H9 (cell line): ENCODE results near the gene SSX2IP. TPM values are rescaled to one million over a fixed set of nuclear protein-coding genes. Genes with fewer than 3 reads are reported as not detected.

Experiments
- DNase-seq: peaks from one replicate; pipeline ENCODE4 v3.0.0-alpha.2; 2017
- H2AFZ ChIP-seq: one replicate; pipeline ENCODE4 v1.6.1; 2013; ENCODE audit warnings: mild to moderate bottlenecking, low read length, control low read depth, moderate library complexity
- H2AK5ac ChIP-seq: 2 replicates; pipeline ENCODE4 v1.6.1; 2013; ENCODE audit warnings: low read length, control low read depth, mixed read lengths; ENCODE audit not compliant: insufficient read length
- H2BK120ac ChIP-seq: one replicate; pipeline ENCODE4 v1.6.1; 2013; ENCODE audit warnings: low read depth, mild to moderate bottlenecking, low read length, control low read depth, inconsistent platforms; ENCODE audit not compliant: poor library complexity, severe bottlenecking
- H2BK12ac ChIP-seq: 2 replicates; pipeline ENCODE4 v1.6.1; 2013; ENCODE audit warnings: low read length, control low read depth, mixed read lengths, low read depth; ENCODE audit not compliant: insufficient read length
- H2BK15ac ChIP-seq: 2 replicates; pipeline ENCODE4 v1.6.1; 2013; ENCODE audit warnings: low read depth, low read length, control low read depth
- H2BK20ac ChIP-seq: one replicate; pipeline ENCODE4 v1.6.1; 2013; ENCODE audit warnings: low read depth, mild to moderate bottlenecking, low read length, control low read depth, inconsistent platforms; ENCODE audit not compliant: poor library complexity, severe bottlenecking
- H2BK5ac ChIP-seq: 2 replicates; pipeline ENCODE4 v1.6.1; 2013; ENCODE audit warnings: low read length, control low read depth, mixed read lengths; ENCODE audit not compliant: insufficient read length
- H3K14ac ChIP-seq: 2 replicates; pipeline ENCODE4 v1.6.1; 2013; ENCODE audit warnings: low read length, control low read depth; ENCODE audit not compliant: insufficient read depth
- H3K18ac ChIP-seq: 2 replicates; pipeline ENCODE4 v1.6.1; 2013; ENCODE audit warnings: low read depth, mild to moderate bottlenecking, mixed read lengths, low read length, control low read depth; ENCODE audit not compliant: insufficient read length
- H3K23ac ChIP-seq: 2 replicates; pipeline ENCODE4 v1.6.1; 2013; ENCODE audit warnings: low read length, control low read depth, mixed read lengths, low read depth; ENCODE audit not compliant: insufficient read length
- H3K23me2 ChIP-seq: 2 replicates; pipeline ENCODE4 v1.6.1; 2013; ENCODE audit warnings: low read depth, mild to moderate bottlenecking, mixed read lengths, low read length, control low read depth; ENCODE audit not compliant: insufficient read length, poor library complexity, severe bottlenecking
- H3K27ac ChIP-seq: 2 replicates; pipeline ENCODE4 v1.5.1; 2013; ENCODE audit warnings: low read length, control low read depth, mixed read lengths, low read depth; ENCODE audit not compliant: insufficient read length
- H3K27me3 ChIP-seq: 2 replicates; pipeline ENCODE4 v1.6.1; 2013; ENCODE audit warnings: low read length, control low read depth, inconsistent platforms; ENCODE audit not compliant: insufficient read depth
- H3K4ac ChIP-seq: 2 replicates; pipeline ENCODE4 v1.6.1; 2013; ENCODE audit warnings: low read depth, mild to moderate bottlenecking, control low read depth, inconsistent platforms, low read length, moderate library complexity
- H3K4me1 ChIP-seq: 2 replicates; pipeline ENCODE4 v1.6.1; 2013; ENCODE audit warnings: low read length, control low read depth, inconsistent platforms; ENCODE audit not compliant: insufficient read depth
- H3K4me2 ChIP-seq: 2 replicates; pipeline ENCODE4 v1.6.1; 2013; ENCODE audit warnings: low read length, control low read depth, mixed read lengths; ENCODE audit not compliant: insufficient read length, insufficient read depth
- H3K56ac ChIP-seq: 2 replicates; pipeline ENCODE4 v1.6.1; 2013; ENCODE audit warnings: low read depth, mild to moderate bottlenecking, mixed read lengths, low read length, control low read depth; ENCODE audit not compliant: insufficient read length
- H3K79me1 ChIP-seq: 2 replicates; pipeline ENCODE4 v1.6.1; 2013; ENCODE audit warnings: low read depth, mild to moderate bottlenecking, moderate library complexity, low read length, control low read depth, inconsistent platforms; ENCODE audit not compliant: insufficient read depth, poor library complexity, severe bottlenecking
- H3K79me2 ChIP-seq: 2 replicates; pipeline ENCODE4 v1.6.1; 2013; ENCODE audit warnings: low read length, control low read depth, inconsistent platforms; ENCODE audit not compliant: insufficient read depth
- H3K9ac ChIP-seq: 2 replicates; pipeline ENCODE4 v1.6.1; 2013; ENCODE audit warnings: low read length, control low read depth, mixed read lengths; ENCODE audit not compliant: insufficient read length; ENCODE audit errors: extremely low read depth
- H3K9me3 ChIP-seq: one replicate; pipeline ENCODE4 v1.6.1; 2013; ENCODE audit warnings: low read depth, low read length, inconsistent platforms; ENCODE audit not compliant: control insufficient read depth
- H3T11ph ChIP-seq: one replicate; pipeline ENCODE4 v1.6.1; 2013; ENCODE audit warnings: mild to moderate bottlenecking, low read length, control low read depth, inconsistent platforms
- H4K20me1 ChIP-seq: one replicate; pipeline ENCODE4 v1.6.1; 2013; ENCODE audit not compliant: control insufficient read depth, insufficient read length, insufficient read depth
- H4K5ac ChIP-seq: 2 replicates; pipeline ENCODE4 v1.6.1; 2013; ENCODE audit warnings: low read depth, mild to moderate bottlenecking, mixed read lengths, low read length, control low read depth; ENCODE audit not compliant: insufficient read length
- H4K8ac ChIP-seq: replicated peaks from 2 replicates; pipeline ENCODE4 v1.6.1; 2013; ENCODE audit warnings: low read length, control low read depth, mixed read lengths, low read depth; ENCODE audit not compliant: insufficient read length
- H4K91ac ChIP-seq: 2 replicates; pipeline ENCODE4 v1.6.1; 2013; ENCODE audit warnings: low read depth, mild to moderate bottlenecking, moderate library complexity, mixed read lengths, low read length, control low read depth; ENCODE audit not compliant: insufficient read length
- H3K27ac Mint-ChIP-seq, 3 experiments: 2 replicates in 2 of 3; 3 replicates in 1 of 3; pipeline ENCODE4 v1.8.0; 2020 to 2021; ENCODE audit warnings: mixed read lengths in 3 of 3, mild to moderate bottlenecking in 1 of 3, moderate library complexity in 1 of 3
- H3K27me3 Mint-ChIP-seq: 2 replicates; pipeline ENCODE4 v1.8.0; 2021; ENCODE audit warnings: low read depth, mild to moderate bottlenecking, moderate library complexity, mixed read lengths
- H3K36me3 Mint-ChIP-seq, 3 experiments: 2 replicates in 2 of 3; 3 replicates in 1 of 3; pipeline ENCODE4 v1.8.0; 2020 to 2021; ENCODE audit warnings: low read depth in 3 of 3, mixed read lengths in 3 of 3; ENCODE audit not compliant: insufficient read depth in 1 of 3
- H3K4me1 Mint-ChIP-seq, 2 experiments: 2 replicates each; pipeline ENCODE4 v1.8.0; 2020; ENCODE audit warnings: mixed read lengths in 2 of 2
- H3K4me3 Mint-ChIP-seq, 2 experiments: 2 replicates in 1 of 2; 3 replicates in 1 of 2; pipeline ENCODE4 v1.8.0; 2020 to 2021; ENCODE audit warnings: mild to moderate bottlenecking in 2 of 2, mixed read lengths in 2 of 2, moderate library complexity in 1 of 2
- H3K9me3 Mint-ChIP-seq, 2 experiments: 2 replicates in 1 of 2; 3 replicates in 1 of 2; pipeline ENCODE4 v1.8.0; 2020; ENCODE audit warnings: mild to moderate bottlenecking in 2 of 2, mixed read lengths in 2 of 2, moderate library complexity in 1 of 2
- CTCF ChIP-seq: fragments of 200-600 bp; sonication (generic); conservative IDR thresholded peaks from 3 replicates; pipeline ENCODE4 v1.8.0; 2021; ENCODE audit warnings: antibody characterized with exemption, mild to moderate bottlenecking
- WGBS: extraction: QIAGEN DNeasy Blood & Tissue Kit; methylation state at CpG from one replicate; pipeline ENCODE4 v1.1.7; 2013; ENCODE audit warnings: missing lambda C conversion rate, low lambda C conversion rate, mixed read lengths; ENCODE audit not compliant: insufficient read length; ENCODE audit errors: extremely low coverage; 5-methylcytosine and 5-hydroxymethylcytosine counted together
- total RNA-seq: library from RNA; stranded (reverse); gene quantifications from 2 replicates; pipeline ENCODE4 v1.2.1, GENCODE V29; 2021

Gene SSX2IP
- total RNA-seq, 1 experiment from 2014 or later = 19.6 TPM

- Histone ChIP-seq H4K8ac (no peak overlapping the region), H2BK20ac (no peak overlapping the region), H3K79me1 (no peaks in the 10 kb centered on the region), H3K27ac (no peak overlapping the region), H3K18ac (no peak overlapping the region), H4K5ac (no peak overlapping the region), H3K14ac (no peak overlapping the region), H3K23me2 (no peaks in the 10 kb centered on the region), H3K27me3 (no peaks in the 10 kb centered on the region), H4K20me1 (no peaks in the 10 kb centered on the region), H3K56ac (no peak overlapping the region), H3K79me2 (no peaks in the 10 kb centered on the region), H3K4me1 (peaks cover 2% of the 10 kb centered on the region; the same call in 1 of the 2 replicates), H3K4ac (no peak overlapping the region), H2BK15ac (no peak overlapping the region), H4K91ac (no peak overlapping the region), H2BK5ac (no peak overlapping the region), H3K23ac (no peak overlapping the region), H3K9ac (no peak overlapping the region), H2BK120ac (no peak overlapping the region), H3K9me3 (no peaks in the 10 kb centered on the region), H2BK12ac (no peak overlapping the region), H2AK5ac (no peak overlapping the region), H3T11ph (no peak overlapping the region), H2AFZ (no peak overlapping the region), H3K4me2 (no peak overlapping the region)
- peaks cover 13 to 19% of the 10 kb centered on the region in 2 experiments for H3K4me1 Mint-ChIP-seq
- TF ChIP-seq CTCF = no peak
- H3K9me3 Mint-ChIP-seq = no peaks in the 10 kb centered on the region
- H3K27ac Mint-ChIP-seq = no peak overlapping the region
- no CpG with 5 or more reads among the region's 4 CpGs for WGBS
- no peak overlapping the region for H3K4me3 Mint-ChIP-seq
- DNase-seq = no peak
- no peaks in the 10 kb centered on the region for H3K27me3 Mint-ChIP-seq
- H3K36me3 Mint-ChIP-seq = no peaks in the 10 kb centered on the region
Measured at GRCh38 chr1:84705513-84705912, 15.3 kb upstream of the SSX2IP start.
